ENCODE results near the gene OTC.

Gene OTC

GRCh38 chrX:38327775-38328081 is 24.7 kb upstream of the OTC start:
- Histone ChIP-seq H3K27me3 (replicated peaks; ENCODE audit: control insufficient read depth, insufficient read depth, low read length) (no peaks in the 10 kb centered on the region), H3K4me3 (ENCODE audit: low read length) (peak overlapping the region; percentile 80), H3K9me3 (ENCODE audit: control insufficient read depth, low read length) (no peaks in the 10 kb centered on the region), H3K36me3 (ENCODE audit: control insufficient read depth, insufficient read depth, low read length, severe bottlenecking) (no peaks in the 10 kb centered on the region), H3K9ac (ENCODE audit: low read length) (peak overlapping the region; percentile 87), H3K4me1 (ENCODE audit: control insufficient read depth, insufficient read depth, low read length) (peaks cover 13% of the 10 kb centered on the region)
- no peak for DNase-seq (ENCODE audit: low read depth)

DNA sequence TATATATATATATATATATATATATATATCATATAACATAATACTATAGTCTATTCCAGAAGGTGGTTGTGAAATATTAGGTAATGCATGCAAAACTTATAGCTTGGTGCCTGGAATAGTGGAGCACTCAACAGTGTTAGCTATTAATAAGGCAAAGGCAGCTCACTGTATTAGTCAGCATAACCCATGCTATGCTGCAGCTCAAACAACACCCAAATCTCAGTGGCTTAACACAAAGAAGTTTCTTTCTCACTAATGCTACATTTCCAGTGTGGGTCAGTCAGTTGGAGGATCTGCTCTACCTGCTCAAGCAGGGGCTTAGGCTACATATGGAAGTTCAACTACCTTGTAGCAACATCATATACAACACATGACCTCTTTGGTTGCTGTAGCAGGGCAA is 19.9 kb upstream of the OTC start:
- no peaks in the 10 kb centered on the region for H3K9me3 ChIP-seq (ENCODE audit: control insufficient read depth, low read length)
- peaks cover 17% of the 10 kb centered on the region for H3K27me3 ChIP-seq (replicated peaks; ENCODE audit: control insufficient read depth, insufficient read depth, low read length)
- no peak for DNase-seq (ENCODE audit: low read depth)
- H3K9ac ChIP-seq (ENCODE audit: low read length) = no peak overlapping the region
- peaks cover 13% of the 10 kb centered on the region for H3K4me1 ChIP-seq (ENCODE audit: control insufficient read depth, insufficient read depth, low read length)
- no peaks in the 10 kb centered on the region for H3K36me3 ChIP-seq (ENCODE audit: control insufficient read depth, insufficient read depth, low read length, severe bottlenecking)
- H3K4me3 ChIP-seq (ENCODE audit: low read length) = no peak overlapping the region

DNA sequence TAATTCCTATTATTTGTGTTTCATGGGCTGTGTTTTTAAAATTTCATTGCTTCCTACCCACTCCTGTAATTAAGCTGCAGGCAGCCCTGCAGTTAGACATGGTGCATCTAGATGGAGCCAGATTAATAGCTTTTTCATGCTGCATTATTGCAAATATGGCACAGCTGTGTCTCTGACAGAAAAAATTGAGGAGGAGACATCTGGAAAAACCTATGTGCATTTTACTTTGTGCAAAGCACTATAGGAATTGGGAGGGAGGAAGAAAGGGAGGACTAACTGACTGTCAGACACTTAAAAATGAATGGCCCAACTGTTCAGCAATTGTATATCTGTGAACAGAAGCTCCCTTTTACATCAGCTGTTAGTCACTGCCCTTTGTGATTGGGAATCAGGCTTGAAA is 17.0 kb upstream of the OTC start:
- Histone ChIP-seq H3K9ac (ENCODE audit: low read length) (no peak overlapping the region), H3K27me3 (replicated peaks; ENCODE audit: control insufficient read depth, insufficient read depth, low read length) (peaks cover 23% of the 10 kb centered on the region), H3K4me3 (ENCODE audit: low read length) (no peak overlapping the region), H3K36me3 (ENCODE audit: control insufficient read depth, insufficient read depth, low read length, severe bottlenecking) (no peaks in the 10 kb centered on the region), H3K4me1 (ENCODE audit: control insufficient read depth, insufficient read depth, low read length) (no peaks in the 10 kb centered on the region), H3K9me3 (ENCODE audit: control insufficient read depth, low read length) (no peaks in the 10 kb centered on the region)
- DNase-seq (ENCODE audit: low read depth) = no peak

- no peak for DNase-seq (ENCODE audit: low read depth)
- Histone ChIP-seq H3K9me3 (ENCODE audit: control insufficient read depth, low read length) (no peaks in the 10 kb centered on the region), H3K27me3 (replicated peaks; ENCODE audit: control insufficient read depth, insufficient read depth, low read length) (peaks cover 23% of the 10 kb centered on the region), H3K36me3 (ENCODE audit: control insufficient read depth, insufficient read depth, low read length, severe bottlenecking) (no peaks in the 10 kb centered on the region), H3K9ac (ENCODE audit: low read length) (no peak overlapping the region), H3K4me1 (ENCODE audit: control insufficient read depth, insufficient read depth, low read length) (no peaks in the 10 kb centered on the region), H3K4me3 (ENCODE audit: low read length) (no peak overlapping the region)
Measured at GRCh38 chrX:38336538-38337240, 15.7 kb upstream of the OTC start.

- Histone ChIP-seq H3K27me3 (replicated peaks; ENCODE audit: control insufficient read depth, insufficient read depth, low read length) (peaks cover 12% of the 10 kb centered on the region), H3K9me3 (ENCODE audit: control insufficient read depth, low read length) (no peaks in the 10 kb centered on the region), H3K4me3 (ENCODE audit: low read length) (no peak overlapping the region), H3K9ac (ENCODE audit: low read length) (no peak overlapping the region), H3K36me3 (ENCODE audit: control insufficient read depth, insufficient read depth, low read length, severe bottlenecking) (no peaks in the 10 kb centered on the region), H3K4me1 (ENCODE audit: control insufficient read depth, insufficient read depth, low read length) (no peaks in the 10 kb centered on the region)
- no peak for DNase-seq (ENCODE audit: low read depth)
Measured at GRCh38 chrX:38341442-38341841, 11.0 kb upstream of the OTC start.

GRCh38 chrX:38342853-38343778 is 9.3 kb upstream of the OTC start:
- Histone ChIP-seq H3K4me3 (ENCODE audit: low read length) (no peak overlapping the region), H3K4me1 (ENCODE audit: control insufficient read depth, insufficient read depth, low read length) (no peaks in the 10 kb centered on the region), H3K9ac (ENCODE audit: low read length) (no peak overlapping the region), H3K27me3 (replicated peaks; ENCODE audit: control insufficient read depth, insufficient read depth, low read length) (peaks cover 7% of the 10 kb centered on the region), H3K36me3 (ENCODE audit: control insufficient read depth, insufficient read depth, low read length, severe bottlenecking) (no peaks in the 10 kb centered on the region), H3K9me3 (ENCODE audit: control insufficient read depth, low read length) (no peaks in the 10 kb centered on the region)
- no peak for DNase-seq (ENCODE audit: low read depth)

- Histone ChIP-seq H3K4me3 (ENCODE audit: low read length) (no peak overlapping the region), H3K9me3 (ENCODE audit: control insufficient read depth, low read length) (no peaks in the 10 kb centered on the region), H3K4me1 (ENCODE audit: control insufficient read depth, insufficient read depth, low read length) (no peaks in the 10 kb centered on the region), H3K9ac (ENCODE audit: low read length) (no peak overlapping the region), H3K36me3 (ENCODE audit: control insufficient read depth, insufficient read depth, low read length, severe bottlenecking) (no peaks in the 10 kb centered on the region), H3K27me3 (replicated peaks; ENCODE audit: control insufficient read depth, insufficient read depth, low read length) (peaks cover 12% of the 10 kb centered on the region)
- DNase-seq (ENCODE audit: low read depth) = no peak
Measured at GRCh38 chrX:38346150-38346549, 6.3 kb upstream of the OTC start.

DNA sequence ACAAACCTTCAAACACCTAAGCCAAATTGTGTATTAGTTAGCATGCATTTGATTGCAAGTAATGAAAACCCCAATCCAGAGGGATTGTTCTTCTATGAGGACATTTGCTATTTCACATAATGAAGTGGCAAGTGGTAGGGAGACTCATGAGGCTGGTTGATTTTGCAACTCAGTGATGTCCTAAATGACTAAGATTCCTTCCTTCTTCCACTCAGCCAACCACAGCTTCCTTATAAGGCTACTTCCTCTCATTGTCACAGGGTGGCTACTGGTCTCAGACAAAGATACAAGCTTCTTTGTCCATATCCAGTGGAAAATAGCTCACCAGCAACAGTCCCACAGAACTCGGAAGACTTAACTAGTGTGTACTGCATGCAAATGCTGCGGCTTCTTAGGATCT is 5.3 kb upstream of the OTC start:
- H3K36me3 ChIP-seq (ENCODE audit: control insufficient read depth, insufficient read depth, low read length, severe bottlenecking) = no peaks in the 10 kb centered on the region
- H3K9me3 ChIP-seq (ENCODE audit: control insufficient read depth, low read length) = no peaks in the 10 kb centered on the region
- DNase-seq (ENCODE audit: low read depth) = peak; percentile 40
- H3K4me1 ChIP-seq (ENCODE audit: control insufficient read depth, insufficient read depth, low read length) = no peaks in the 10 kb centered on the region
- H3K4me3 ChIP-seq (ENCODE audit: low read length) = no peak overlapping the region
- H3K27me3 ChIP-seq (replicated peaks; ENCODE audit: control insufficient read depth, insufficient read depth, low read length) = peaks cover 18% of the 10 kb centered on the region
- no peak overlapping the region for H3K9ac ChIP-seq (ENCODE audit: low read length)

- Histone ChIP-seq H3K27me3 (replicated peaks; ENCODE audit: control insufficient read depth, insufficient read depth, low read length) (peaks cover 24% of the 10 kb centered on the region), H3K9ac (ENCODE audit: low read length) (no peak overlapping the region), H3K9me3 (ENCODE audit: control insufficient read depth, low read length) (no peaks in the 10 kb centered on the region), H3K4me1 (ENCODE audit: control insufficient read depth, insufficient read depth, low read length) (no peaks in the 10 kb centered on the region), H3K36me3 (ENCODE audit: control insufficient read depth, insufficient read depth, low read length, severe bottlenecking) (no peaks in the 10 kb centered on the region), H3K4me3 (ENCODE audit: low read length) (no peak overlapping the region)
- DNase-seq (ENCODE audit: low read depth) = no peak
Measured at GRCh38 chrX:38351346-38351745, 1.1 kb upstream of the OTC start.

GRCh38 chrX:38356401-38356800 is 4.0 kb downstream of the OTC start:
- no peaks in the 10 kb centered on the region for H3K36me3 ChIP-seq (ENCODE audit: control insufficient read depth, insufficient read depth, low read length, severe bottlenecking)
- no peak overlapping the region for H3K9ac ChIP-seq (ENCODE audit: low read length)
- H3K4me1 ChIP-seq (ENCODE audit: control insufficient read depth, insufficient read depth, low read length) = no peaks in the 10 kb centered on the region
- no peak for DNase-seq (ENCODE audit: low read depth)
- H3K9me3 ChIP-seq (ENCODE audit: control insufficient read depth, low read length) = no peaks in the 10 kb centered on the region
- H3K27me3 ChIP-seq (replicated peaks; ENCODE audit: control insufficient read depth, insufficient read depth, low read length) = peaks cover 14% of the 10 kb centered on the region
- H3K4me3 ChIP-seq (ENCODE audit: low read length) = no peak overlapping the region

GRCh38 chrX:38357747-38358673 is 5.6 kb downstream of the OTC start:
- no peak overlapping the region for H3K4me3 ChIP-seq (ENCODE audit: low read length)
- H3K4me1 ChIP-seq (ENCODE audit: control insufficient read depth, insufficient read depth, low read length) = no peaks in the 10 kb centered on the region
- no peak overlapping the region for H3K9ac ChIP-seq (ENCODE audit: low read length)
- no peak for DNase-seq (ENCODE audit: low read depth)
- H3K9me3 ChIP-seq (ENCODE audit: control insufficient read depth, low read length) = no peaks in the 10 kb centered on the region
- no peaks in the 10 kb centered on the region for H3K36me3 ChIP-seq (ENCODE audit: control insufficient read depth, insufficient read depth, low read length, severe bottlenecking)
- peaks cover 10% of the 10 kb centered on the region for H3K27me3 ChIP-seq (replicated peaks; ENCODE audit: control insufficient read depth, insufficient read depth, low read length)

Measured in adipocyte (in vitro differentiated cells).